HG02884 (cell line): ENCODE measurements around the gene ZNF519.
A peak's percentile ranks its signal among the peaks of the same experiment; 100 is the strongest.
"Not testable (repeated sequence)": the region's sequence is repeated elsewhere in the genome, so short reads cannot be mapped to it uniquely, and the experiment has no call there.

Source experiments
- ATAC-seq: cut with Tn5 transposase; IDR thresholded peaks from one replicate; pipeline ENCODE4 v1.9.1; 2021; ENCODE audit warnings: mild to moderate bottlenecking, moderate library complexity; ENCODE audit not compliant: unreplicated experiment

ZNF519 gene

DNA sequence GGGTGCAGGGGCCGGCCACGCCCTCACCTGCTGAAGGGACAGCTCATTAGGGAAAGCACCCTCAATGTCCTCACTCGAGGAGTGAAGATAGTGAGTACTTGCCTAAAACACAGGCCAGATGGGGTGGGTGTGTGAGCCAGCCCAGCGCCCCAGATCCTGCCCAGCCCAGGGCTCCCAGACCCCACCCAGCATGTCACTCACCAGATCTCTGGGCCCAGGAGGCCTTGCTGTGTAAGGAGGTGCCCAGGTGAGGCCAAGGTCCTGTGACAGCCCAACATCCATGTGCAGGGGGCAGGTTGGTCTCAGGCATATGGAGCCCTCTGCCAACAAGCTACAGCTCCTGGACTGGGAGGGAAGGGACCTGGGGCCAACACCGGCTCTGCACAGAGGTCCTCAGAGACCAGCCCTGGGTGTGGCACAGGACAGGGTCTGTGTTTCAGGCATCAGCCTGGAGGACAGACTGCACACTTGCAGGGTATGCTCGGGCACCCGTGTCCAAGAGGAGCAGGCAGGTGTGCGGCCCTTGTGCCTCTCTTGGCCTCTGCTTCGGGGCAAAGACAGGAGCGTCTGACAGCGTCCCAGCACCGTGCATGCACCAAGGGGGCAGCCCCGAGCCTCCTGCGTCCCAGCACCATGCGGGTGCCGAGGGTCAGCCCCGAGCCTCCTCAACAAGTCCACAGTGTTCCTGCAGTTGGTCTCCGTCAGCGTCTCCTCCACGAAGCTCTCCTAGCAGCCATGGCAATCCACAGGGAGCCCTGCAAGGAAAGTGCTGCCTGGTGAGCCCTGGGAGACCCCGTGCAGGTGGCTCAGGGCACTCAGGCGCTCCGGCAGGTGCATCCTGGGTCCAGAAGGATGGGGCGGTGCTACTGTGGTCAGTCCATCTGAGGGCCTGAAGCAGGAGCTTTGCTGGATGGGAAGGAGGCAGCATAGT lies 16.0 kb upstream of the ZNF519 start:
- not testable (repeated sequence) for ATAC-seq

GRCh38 chr18:14146771-14147170 lies 14.5 kb upstream of the ZNF519 start:
- ATAC-seq, result not testable (repeated sequence)

DNA sequence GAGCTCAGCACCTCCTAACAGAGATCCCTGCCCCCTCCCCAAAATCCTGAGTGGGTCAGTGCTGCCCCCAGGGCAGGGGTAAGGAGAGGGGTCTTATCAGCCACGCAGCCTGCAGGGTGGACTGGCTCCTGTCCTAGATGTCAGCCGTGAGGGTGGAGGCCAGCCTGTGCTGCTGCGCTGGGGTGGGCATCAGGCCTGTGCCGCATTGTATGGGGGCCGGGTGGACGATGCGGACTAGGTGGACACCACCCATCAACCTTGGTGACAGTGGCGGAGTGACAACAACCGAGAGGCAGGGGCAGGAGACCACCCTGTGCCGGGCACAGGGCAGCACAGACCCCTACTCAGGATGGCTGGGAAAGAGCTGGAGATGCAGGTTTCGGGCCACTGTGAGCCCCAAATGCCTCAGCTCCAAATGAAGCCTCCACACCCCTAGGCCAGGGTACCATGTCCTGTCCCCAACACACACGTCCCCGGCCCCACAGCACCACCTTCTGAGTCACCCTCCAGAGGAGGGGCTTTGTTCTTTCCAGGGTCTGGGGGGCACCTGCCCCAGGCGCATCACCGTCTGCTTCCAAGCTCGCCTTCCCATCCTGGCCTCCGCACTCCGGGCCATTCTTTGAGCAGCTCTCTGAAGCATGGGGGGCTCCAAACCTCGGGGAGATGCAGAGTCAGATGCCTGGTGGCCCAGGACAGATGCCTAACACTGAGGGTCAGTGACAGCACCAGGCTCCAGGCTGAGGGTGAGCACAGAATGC lies 13.5 kb upstream of the ZNF519 start:
- not testable (repeated sequence) for ATAC-seq

- ATAC-seq, result not testable (repeated sequence)
These were observed 12.8 kb upstream of the ZNF519 start for GRCh38 chr18:14145021-14145420.

GRCh38 chr18:14144628-14144895 lies 12.3 kb upstream of the ZNF519 start:
- no peak for ATAC-seq

GRCh38 chr18:14143871-14144627 lies 11.8 kb upstream of the ZNF519 start:
- ATAC-seq, result not testable (repeated sequence)

GRCh38 chr18:14143396-14143795 lies 11.2 kb upstream of the ZNF519 start:
- not testable (repeated sequence) for ATAC-seq

DNA sequence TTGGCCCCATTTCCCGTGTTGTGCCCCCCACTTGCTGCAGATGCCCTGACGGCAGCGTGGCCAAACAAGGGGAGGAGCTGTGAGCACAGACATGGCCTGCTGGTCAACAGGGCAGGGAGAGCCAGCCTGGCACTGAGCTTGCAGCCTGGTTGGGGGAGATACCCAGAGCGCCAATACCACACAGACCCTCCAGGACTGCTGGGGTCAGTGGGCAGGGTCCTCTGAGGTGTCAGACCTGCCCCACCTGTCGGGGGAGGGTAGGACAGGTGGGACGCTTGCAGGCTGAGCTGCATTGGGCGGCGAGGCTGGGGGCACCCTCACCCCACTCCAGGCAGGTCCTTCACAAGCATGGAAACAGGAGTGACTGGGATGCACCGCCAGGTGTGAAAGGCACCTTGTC lies 9.9 kb upstream of the ZNF519 start:
- ATAC-seq, result not testable (repeated sequence)

DNA sequence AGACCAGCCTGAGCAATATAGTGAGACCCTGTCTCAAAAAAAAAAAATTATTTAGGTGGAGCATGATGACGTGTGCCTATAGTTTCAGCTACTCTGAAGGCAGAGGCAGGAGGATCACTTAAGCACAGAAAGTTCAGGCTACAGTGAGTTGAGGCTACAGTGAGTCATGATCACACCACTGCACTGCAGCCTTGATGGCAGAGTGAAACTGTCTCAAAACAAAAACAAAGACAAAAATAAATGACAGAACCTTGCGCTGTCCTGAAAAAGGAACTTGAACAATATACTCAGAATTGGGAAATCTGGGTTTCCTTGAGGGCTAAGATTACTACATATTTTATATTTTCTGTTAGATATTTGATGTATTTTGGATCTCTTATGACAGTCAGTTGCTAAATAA lies 7.3 kb upstream of the ZNF519 start:
- not testable (repeated sequence) for ATAC-seq

GRCh38 chr18:14137971-14138370 lies 5.7 kb upstream of the ZNF519 start:
- not testable (repeated sequence) for ATAC-seq

DNA sequence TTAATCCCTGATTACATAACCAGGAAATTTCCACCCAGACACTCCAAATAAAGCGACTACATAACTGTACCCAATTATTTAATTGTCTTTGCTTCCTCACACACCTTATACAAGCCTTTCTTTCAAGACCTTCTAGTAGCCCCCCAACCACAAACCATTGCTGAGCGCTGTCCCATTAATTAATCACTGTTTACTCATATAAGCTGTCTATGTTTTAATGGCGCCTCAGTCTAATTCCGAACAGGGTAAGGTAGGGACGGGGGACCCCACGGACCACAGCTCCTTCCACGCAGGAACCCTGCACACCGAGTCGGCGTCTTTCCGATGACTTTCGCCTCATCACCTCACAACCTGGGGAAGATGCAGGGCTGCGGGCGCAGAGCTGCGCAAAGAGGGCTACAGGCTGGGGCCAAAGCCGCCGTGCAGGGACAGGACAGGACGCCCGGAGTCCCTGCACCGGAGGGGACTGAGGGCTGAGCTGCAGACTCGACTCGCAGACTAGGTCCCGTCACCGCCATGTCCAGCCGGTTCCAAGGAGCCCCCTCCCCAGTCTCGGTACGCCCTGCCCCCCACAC lies 452 bp downstream of the ZNF519 start:
- peak; percentile 22 for ATAC-seq

DNA sequence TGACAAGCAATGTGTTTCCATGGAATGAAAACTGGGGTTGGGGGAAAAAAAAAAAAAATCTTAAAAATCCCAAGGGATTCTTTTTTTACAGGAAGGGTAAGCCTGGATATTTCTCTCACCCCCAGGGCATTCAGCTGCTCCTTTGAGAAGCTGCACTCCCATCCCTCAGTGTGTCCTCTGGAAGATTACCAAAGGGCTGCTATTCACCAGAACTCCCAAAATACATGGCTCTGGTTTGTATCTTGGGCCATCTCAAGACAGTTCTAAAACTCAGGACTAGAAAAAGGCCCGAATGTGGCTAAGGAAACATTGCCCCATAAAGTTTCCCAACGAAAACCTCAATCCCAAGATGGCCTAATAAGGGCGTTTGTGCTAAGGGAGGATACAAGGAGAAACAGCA lies 1.4 kb downstream of the ZNF519 start:
- ATAC-seq, result not testable (repeated sequence)

DNA sequence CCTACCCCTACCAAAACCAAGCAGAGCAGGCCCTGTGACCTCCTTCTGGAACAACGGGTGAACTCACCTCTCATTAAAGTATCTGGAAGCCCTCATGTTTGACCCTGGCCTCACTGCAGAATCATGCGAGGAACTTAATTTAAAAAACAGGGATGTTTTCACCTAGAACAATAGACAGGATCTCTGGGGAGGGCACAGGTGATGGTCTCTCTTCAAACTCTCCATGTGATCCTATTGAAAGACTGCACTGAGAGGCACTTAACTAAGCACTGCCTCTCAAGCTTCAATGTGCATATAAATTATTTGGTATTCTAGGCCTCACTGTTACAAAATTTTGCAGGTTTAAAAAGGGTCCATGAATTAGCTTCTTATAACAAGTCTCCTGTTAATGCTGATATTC lies 7.5 kb downstream of the ZNF519 start:
- no peak for ATAC-seq

DNA sequence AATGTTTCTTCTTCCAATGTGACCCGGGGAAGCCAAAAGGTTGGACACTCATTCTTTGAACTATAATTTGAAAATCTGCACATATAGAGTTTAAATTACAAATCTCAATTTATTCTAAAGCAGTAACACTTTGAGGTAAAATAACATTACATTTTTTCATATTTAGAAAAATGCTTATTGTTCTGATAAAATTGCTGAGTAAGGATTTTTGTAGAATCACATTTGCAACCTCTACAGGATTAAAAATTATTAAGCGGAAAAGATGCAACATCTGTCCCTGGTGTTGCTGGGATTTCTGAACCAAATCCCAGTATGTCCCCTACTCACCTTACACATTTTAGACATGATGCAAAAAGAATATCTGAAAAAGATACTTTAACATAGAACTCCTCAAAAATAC lies 10.1 kb downstream of the ZNF519 start:
- ATAC-seq, result no peak

DNA sequence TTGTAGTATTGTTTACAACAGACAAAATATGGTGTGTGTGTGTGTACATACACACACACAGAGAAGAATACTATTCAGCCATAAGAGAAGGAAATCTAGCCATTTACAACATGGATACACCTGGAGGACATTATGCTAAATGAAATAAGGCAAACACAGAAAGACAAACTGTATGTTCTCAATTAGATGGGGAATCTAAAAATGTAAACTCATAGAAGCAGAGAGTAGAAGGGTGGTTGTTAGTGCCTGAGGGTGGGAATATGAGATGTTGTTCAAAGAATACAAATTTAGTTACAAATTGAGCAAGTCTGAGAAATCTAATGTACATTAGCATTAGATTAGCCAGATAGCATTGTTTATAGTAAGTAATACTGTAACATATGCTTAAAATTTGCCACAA lies 11.3 kb downstream of the ZNF519 start:
- ATAC-seq, result no peak

DNA sequence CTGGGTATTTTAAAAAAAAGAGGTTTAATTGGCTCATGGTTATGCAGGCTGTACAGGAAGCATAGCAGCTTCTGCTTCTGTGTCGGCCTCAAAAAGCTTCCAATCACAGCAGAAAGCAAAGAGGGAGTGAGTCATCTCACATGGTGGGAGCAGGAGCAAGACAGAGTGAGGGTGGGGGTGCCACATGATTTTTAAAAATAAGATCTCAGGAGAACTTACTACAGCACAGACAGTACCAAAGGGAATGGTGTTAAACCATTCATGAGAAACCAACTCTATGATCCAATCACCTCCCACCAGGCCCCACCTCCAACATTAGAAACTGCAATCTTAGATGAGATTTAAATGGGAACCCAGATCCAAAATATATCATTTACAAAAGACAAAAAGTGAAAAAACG lies 14.6 kb downstream of the ZNF519 start:
- ATAC-seq, result no peak

- no peak for ATAC-seq
These were observed 25.3 kb downstream of the ZNF519 start for GRCh38 chr18:14106906-14107305.

DNA sequence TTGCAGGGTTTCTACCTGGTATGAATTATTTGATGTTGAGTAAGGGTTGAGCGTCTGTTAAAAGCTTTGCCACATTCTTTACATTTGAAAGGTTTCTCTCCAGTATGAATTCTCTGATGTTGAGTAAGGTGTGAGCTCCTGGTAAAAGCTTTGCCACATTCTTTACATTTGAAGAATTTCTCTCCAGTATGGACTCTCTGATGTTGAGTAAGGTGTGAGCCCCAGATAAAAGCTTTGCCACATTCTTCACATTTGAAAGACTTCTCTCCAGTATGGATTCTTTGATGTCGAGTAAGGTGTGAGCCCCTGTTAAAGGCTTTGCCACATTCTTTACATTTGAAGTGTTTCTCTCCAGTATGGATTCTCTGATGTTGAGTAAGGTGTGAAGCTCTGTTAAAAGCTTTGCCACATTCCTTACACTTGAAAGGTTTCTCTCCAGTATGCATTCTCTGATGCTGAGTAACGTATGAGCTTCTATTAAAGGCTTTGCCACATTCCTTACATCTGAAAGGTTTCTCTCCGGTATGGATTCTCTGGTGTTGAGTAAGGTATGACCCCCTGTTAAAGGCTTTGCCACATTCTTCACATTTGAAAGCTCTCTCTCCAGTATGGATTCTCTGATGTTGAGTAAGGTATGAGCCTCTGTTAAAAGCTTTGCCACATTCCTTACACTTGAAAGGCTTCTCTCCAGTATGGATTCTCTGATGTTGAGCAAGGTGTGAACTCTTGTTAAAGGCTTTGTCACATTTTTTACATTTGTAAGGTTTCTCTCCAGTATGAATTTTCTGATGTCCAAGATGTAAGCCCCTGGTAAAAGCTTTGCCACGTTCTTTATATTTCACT lies 27.1 kb downstream of the ZNF519 start:
- ATAC-seq, result no peak

DNA sequence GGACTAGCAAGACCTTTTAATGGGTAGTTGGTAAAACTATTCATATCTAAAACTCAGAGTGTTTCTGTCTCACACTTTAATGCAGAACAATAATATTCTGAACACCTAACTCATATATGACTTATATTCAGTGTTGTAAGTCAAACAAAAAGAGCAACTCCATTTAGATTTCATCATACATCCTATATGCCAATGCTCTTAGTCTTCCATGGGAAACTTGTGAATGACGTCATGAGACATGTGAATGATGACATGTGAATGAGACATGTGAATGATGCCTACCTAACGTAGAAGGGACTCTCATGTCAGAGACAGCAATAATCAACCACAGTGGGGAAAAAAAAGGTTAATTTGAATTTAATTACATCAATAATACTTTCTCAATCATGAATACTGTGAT lies 28.0 kb downstream of the ZNF519 start:
- no peak for ATAC-seq
